DND-41 (cell line): ENCODE data around the gene NISCH.

Experiments used
- EZH2 ChIP-seq: IDR thresholded peaks from 3 replicates; pipeline ENCODE4 v1.6.1; 2012; ENCODE audit warnings: borderline replicate concordance, low read depth, mild to moderate bottlenecking, moderate library complexity, low read length, inconsistent platforms; ENCODE audit not compliant: severe bottlenecking
- TF ChIP-seq, protein P1 (sequence below): IDR thresholded peaks from 2 replicates; pipeline ENCODE4 v1.5.1; 2012; ENCODE audit warnings: borderline replicate concordance, low read length, moderate library complexity, mild to moderate bottlenecking; ENCODE audit not compliant: poor library complexity, severe bottlenecking; ENCODE audit errors: extremely low read depth

DNA sequence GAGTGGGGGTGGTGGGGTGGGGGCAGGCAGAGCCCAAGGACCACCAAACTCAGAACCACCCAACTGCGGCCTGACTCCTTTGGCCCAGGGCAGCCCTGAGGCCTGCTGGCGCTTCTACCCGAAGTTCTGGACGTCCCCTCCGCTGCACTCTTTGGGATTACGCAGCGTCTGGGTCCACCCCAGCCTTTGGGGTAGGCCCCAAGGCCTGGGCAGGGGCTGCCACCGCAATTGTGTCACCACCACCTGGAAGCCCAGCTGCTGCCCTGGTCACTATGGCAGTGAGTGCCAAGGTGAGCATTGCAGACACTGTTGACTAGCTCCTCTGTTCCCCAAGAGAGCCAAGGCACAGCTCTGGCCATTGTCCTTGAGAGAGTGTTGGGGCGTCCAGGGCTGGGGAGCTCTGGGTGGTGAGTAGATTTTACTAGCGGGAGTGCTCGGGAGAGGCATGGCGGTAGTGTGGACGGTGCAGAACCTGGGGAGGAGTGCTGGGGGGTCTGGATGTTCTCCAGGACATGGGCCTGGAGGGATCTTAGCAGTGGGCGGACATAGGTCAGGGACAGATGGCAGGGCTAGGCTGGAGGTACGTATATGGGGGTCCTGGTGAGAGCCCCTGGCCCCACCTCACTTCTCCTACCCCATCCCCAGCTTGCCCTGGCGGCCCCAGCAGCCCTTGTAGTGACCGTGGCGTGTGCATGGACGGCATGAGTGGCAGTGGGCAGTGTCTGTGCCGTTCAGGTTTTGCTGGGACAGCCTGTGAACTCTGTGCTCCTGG is 65.5 kb downstream of the NISCH start:
- TF ChIP-seq, protein P1, sequence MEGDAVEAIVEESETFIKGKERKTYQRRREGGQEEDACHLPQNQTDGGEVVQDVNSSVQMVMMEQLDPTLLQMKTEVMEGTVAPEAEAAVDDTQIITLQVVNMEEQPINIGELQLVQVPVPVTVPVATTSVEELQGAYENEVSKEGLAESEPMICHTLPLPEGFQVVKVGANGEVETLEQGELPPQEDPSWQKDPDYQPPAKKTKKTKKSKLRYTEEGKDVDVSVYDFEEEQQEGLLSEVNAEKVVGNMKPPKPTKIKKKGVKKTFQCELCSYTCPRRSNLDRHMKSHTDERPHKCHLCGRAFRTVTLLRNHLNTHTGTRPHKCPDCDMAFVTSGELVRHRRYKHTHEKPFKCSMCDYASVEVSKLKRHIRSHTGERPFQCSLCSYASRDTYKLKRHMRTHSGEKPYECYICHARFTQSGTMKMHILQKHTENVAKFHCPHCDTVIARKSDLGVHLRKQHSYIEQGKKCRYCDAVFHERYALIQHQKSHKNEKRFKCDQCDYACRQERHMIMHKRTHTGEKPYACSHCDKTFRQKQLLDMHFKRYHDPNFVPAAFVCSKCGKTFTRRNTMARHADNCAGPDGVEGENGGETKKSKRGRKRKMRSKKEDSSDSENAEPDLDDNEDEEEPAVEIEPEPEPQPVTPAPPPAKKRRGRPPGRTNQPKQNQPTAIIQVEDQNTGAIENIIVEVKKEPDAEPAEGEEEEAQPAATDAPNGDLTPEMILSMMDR = no peak
- no peak for TF ChIP-seq EZH2
